SJSA1 (cell line): Measurements from ENCODE around the gene ZFP28. TPM values are rescaled to one million over a fixed set of nuclear protein-coding genes. Genes with fewer than 3 reads are reported as not detected.

Experiments used
- DNase-seq, 2 experiments: peaks; one replicate each; pipeline ENCODE4 v3.0.0-alpha.2; 2015 to 2020; ENCODE audit warnings: low spot score in 2 of 2, low read depth in 1 of 2
- H3K27ac ChIP-seq: fragments of 250-450 bp; sonication (Bioruptor Pico); 2 replicates; pipeline ENCODE4 v1.5.1; 2020; ENCODE audit warnings: mild to moderate bottlenecking, moderate library complexity
- H3K27me3 ChIP-seq: fragments of 250-450 bp; sonication (Bioruptor Pico); replicated peaks from 2 replicates; pipeline ENCODE4 v1.5.1; 2020; ENCODE audit warnings: mild to moderate bottlenecking, moderate library complexity
- H3K36me3 ChIP-seq: fragments of 250-450 bp; sonication (Bioruptor Pico); 2 replicates; pipeline ENCODE4 v1.5.1; 2020; ENCODE audit warnings: mild to moderate bottlenecking
- H3K4me1 ChIP-seq: fragments of 250-450 bp; sonication (Bioruptor Pico); replicated peaks from 2 replicates; pipeline ENCODE4 v1.6.1; 2021; ENCODE audit warnings: mild to moderate bottlenecking
- H3K4me3 ChIP-seq: fragments of 250-450 bp; sonication (Bioruptor Pico); 2 replicates; pipeline ENCODE4 v1.5.1; 2020; ENCODE audit warnings: mild to moderate bottlenecking
- H3K9me3 ChIP-seq: fragments of 250-450 bp; sonication (Bioruptor Pico); replicated peaks from 2 replicates; pipeline ENCODE4 v1.5.1; 2020; ENCODE audit warnings: mild to moderate bottlenecking
- total RNA-seq: library from RNA; depleted of rRNA; stranded (reverse); fragments of >200 nt; shearing (Covaris generic); gene quantifications from 2 replicates; pipeline ENCODE4 v1.2.3, GENCODE V29; 2014

Gene ZFP28
- total RNA-seq, 1 experiment from 2014 or later, result 1.4 TPM

DNA sequence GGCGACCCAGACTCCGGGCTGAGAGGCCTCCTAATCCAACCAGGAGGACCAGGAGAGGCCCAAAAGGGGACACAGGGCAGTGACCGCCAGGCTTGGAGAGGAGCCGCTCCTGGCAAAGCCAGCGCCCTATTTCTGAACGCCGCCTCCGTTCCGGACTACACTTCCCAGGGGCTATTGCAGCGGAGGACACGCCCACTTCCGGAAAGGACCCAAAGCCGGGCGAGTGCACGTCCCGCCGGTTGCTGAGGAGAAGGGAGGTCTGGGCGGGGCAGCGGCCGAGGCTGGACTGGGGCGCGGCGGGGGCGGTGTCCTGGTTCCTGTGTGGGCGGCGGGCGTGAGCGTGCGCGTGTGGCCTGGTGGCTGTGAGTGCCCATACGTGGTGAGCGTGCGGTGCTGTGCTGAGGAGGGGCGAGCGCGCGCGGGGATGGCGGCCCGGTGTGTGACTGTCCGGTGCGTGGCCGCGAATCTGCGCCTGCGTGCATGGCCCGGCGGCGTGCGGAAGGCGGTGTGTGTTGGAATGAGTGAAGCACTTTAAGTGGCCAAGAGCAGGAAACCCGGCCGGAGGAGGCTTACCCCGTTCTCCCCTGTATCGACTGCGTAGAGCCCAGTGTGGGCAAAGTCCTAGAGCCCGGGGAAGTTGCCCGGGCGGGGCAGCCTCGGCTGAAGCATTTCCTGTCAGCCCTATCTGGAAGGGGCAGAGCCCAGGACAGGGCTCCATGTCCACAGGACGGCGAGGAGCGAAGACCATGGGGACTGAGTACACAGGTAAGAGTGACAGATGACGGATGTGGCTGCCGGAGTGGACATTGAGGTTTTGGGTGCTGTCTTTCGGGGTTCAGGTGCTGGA lies 28.7 kb downstream of the ZFP28 start, which contains the start of gene ZNF470:
Gene ZNF470, plus strand, starts transcription at position 195 of the 847 bp plus-strand sequence. CDS start 2,844 bp downstream, outside the sequence.
- no peak within 1 kb of the TSS for H3K27ac ChIP-seq
- no peaks in the 10 kb centered on the region for H3K27me3 ChIP-seq
- H3K4me3 ChIP-seq, result peak within 1 kb of the TSS; percentile 58
- peak; percentile 80 to 91 for DNase-seq
- no peaks in the 10 kb centered on the region for H3K4me1 ChIP-seq
- peaks cover 19% of the 10 kb centered on the region for H3K36me3 ChIP-seq
- peaks cover 35% of the 10 kb centered on the region for H3K9me3 ChIP-seq

DNA sequence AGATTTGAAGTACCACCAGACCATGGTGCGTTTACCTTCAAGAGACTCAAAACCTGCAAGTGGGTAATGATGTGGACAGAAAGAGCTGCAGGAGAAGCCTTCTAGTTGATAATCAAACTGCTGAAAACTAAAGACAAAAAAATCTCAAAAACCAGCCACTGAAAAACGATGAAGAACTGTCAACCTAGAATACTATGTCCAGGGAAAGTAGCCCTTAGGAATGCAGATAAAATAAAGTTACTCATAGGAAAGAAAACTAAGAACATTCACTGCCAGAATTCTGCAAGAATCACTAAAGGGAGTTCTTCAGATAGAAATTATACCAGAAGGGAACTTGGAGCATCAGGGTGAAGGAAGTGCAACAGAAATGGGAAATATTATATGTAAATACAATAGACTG lies 33.8 kb downstream of the ZFP28 start:
- H3K27ac ChIP-seq, result no peak overlapping the region
- peaks cover 32% of the 10 kb centered on the region for H3K9me3 ChIP-seq
- no peaks in the 10 kb centered on the region for H3K4me1 ChIP-seq
- peaks cover 37% of the 10 kb centered on the region for H3K36me3 ChIP-seq
- DNase-seq, result no peak
- no peaks in the 10 kb centered on the region for H3K27me3 ChIP-seq
- H3K4me3 ChIP-seq, result no peak overlapping the region

DNA sequence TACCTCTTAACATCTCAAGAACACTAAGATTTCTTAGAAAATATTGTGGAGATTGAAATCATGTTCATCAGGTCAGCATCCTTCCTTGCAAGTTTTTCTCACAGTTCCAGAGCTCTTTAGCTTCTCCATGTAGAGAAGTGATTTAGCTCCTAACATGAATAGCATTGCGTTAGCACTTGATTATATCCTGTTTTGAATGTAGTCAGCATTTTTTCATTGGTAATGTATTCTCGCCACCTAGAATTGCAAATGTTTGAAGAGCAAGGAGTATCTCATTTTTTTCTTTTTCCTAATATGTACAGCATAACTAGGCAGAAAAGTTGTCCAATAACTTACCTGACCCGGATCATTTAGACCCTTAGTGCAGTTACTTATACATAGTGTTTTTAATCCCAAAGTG lies 35.2 kb downstream of the ZFP28 start:
- DNase-seq, result no peak
- Histone ChIP-seq H3K27ac (no peak overlapping the region), H3K36me3 (peaks cover 35% of the 10 kb centered on the region), H3K27me3 (no peaks in the 10 kb centered on the region), H3K9me3 (peaks cover 34% of the 10 kb centered on the region), H3K4me1 (no peaks in the 10 kb centered on the region), H3K4me3 (no peak overlapping the region)

DNA sequence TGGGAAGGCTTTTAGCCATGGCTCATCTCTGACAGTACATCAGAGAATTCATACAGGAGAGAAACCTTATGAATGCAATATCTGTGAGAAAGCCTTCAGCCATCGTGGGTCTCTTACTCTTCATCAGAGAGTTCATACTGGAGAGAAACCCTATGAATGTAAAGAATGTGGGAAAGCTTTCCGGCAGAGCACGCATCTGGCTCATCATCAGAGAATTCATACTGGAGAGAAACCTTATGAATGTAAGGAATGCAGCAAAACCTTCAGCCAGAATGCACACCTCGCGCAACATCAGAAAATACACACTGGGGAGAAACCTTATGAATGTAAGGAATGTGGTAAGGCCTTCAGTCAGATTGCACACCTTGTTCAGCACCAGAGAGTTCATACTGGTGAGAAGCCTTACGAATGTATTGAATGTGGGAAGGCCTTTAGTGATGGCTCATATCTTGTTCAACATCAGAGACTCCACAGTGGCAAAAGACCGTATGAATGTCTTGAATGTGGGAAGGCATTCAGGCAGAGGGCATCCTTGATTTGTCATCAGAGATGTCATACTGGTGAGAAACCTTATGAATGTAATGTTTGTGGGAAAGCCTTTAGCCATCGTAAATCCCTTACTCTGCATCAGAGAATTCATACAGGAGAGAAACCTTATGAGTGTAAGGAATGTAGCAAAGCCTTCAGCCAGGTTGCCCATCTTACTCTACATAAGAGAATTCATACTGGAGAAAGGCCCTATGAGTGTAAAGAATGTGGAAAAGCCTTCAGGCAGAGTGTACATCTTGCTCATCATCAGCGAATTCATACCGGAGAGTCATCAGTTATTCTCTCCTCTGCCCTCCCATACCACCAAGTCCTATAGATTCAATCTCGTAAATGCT lies 39.2 kb downstream of the ZFP28 start:
- H3K27ac ChIP-seq, result no peak overlapping the region
- H3K4me3 ChIP-seq, result no peak overlapping the region
- peaks cover 35% of the 10 kb centered on the region for H3K9me3 ChIP-seq
- H3K27me3 ChIP-seq, result no peaks in the 10 kb centered on the region
- no peaks in the 10 kb centered on the region for H3K4me1 ChIP-seq
- DNase-seq, result no peak
- H3K36me3 ChIP-seq, result peaks cover 15% of the 10 kb centered on the region

DNA sequence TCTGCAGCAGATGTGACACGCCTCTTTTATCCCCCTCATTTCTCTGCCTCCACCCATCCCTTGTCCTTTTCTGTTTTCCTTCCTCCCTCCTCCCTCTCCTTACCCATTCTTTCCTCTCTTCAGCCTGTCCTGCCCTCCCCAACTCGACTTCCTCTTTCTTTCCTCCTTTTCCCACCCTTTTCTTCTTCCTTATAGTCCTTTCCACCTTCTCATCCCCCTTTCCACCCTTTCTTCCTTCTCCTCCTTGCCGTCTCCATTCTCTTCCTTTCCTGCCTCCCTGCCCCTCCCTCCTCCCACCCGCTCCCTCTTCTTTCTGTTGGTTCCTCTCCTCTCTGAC lies 55.7 kb downstream of the ZFP28 start:
- Histone ChIP-seq H3K4me3 (no peak overlapping the region), H3K9me3 (peaks cover 6% of the 10 kb centered on the region; the same call in 1 of the 2 replicates), H3K4me1 (peaks cover 8% of the 10 kb centered on the region), H3K27me3 (no peaks in the 10 kb centered on the region), H3K27ac (no peak overlapping the region), H3K36me3 (peaks cover 18% of the 10 kb centered on the region)
- no peak for DNase-seq

DNA sequence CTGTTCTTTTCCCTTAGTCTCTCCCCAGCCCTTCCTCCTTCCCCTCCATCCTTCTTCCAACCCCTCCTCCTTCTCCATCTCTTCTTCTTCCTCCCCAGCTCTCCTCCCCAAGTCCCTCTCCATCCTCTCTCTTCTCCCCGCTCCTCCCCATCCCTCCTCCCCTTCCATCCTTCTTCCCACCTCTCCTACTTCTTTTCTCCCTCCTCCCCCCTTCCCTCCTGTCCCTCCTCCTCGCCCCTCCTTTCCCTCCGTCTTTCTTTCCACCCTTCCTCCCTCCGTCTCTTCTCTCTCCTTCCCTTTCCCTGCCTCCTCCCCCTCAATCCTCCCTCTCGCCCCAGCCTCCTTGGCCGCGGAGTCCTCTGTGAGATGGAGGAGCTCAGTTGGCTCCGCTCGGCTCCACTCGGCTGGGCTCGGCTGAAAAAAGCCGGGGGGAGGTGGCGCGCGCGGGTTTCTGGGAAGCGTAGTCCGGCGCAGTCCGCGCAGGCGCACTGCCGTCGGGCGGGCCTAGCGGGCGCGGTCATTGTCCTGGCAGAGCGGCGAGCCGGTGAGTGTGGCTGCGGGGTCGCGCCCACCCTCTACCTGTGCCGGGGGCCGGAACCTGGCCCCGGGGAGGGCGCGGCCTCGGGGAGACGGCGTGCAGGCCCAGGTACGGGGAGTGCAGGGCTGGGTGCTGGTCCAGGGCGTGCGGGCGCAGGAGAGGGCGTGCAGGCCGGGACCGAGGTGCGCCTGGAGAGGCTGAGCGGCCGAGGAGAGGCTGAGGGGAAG lies 56.2 kb downstream of the ZFP28 start, which contains the start of gene ZNF71:
Gene ZNF71, plus strand, starts transcription at position 520 of the 765 bp plus-strand sequence. CDS start 6,257 bp downstream, outside the sequence.
- Histone ChIP-seq H3K4me1 (peaks cover 8% of the 10 kb centered on the region), H3K27ac (no peak within 1 kb of the TSS), H3K4me3 (peak within 1 kb of the TSS; percentile 72), H3K36me3 (peaks cover 18% of the 10 kb centered on the region), H3K9me3 (peaks cover 6% of the 10 kb centered on the region; the same call in 1 of the 2 replicates), H3K27me3 (no peaks in the 10 kb centered on the region)
- DNase-seq, result peak; percentile 82 to 89

DNA sequence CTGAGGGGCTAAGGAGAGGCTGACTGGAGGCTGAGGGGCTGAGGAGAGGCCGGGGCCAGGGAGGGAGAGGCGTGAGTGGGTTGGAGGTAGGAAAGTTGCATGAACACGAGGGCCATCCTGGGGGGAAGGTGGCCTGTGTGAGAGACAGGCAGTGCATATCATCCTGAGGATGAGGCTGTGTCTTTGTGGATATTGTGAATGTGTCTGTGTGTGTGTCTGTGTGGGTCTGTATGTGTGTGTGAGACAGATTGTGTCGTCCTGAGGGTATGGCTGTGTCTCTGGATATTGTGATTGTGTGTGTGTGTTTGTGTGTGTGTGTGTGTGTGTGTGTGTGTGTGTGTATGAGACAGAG lies 56.8 kb downstream of the ZFP28 start:
- peaks cover 19% of the 10 kb centered on the region for H3K36me3 ChIP-seq
- peak overlapping the region; percentile 72 for H3K4me3 ChIP-seq
- DNase-seq, result no peak
- peaks cover 6% of the 10 kb centered on the region; the same call in 1 of the 2 replicates for H3K9me3 ChIP-seq
- peaks cover 8% of the 10 kb centered on the region for H3K4me1 ChIP-seq
- no peaks in the 10 kb centered on the region for H3K27me3 ChIP-seq
- no peak overlapping the region for H3K27ac ChIP-seq

DNA sequence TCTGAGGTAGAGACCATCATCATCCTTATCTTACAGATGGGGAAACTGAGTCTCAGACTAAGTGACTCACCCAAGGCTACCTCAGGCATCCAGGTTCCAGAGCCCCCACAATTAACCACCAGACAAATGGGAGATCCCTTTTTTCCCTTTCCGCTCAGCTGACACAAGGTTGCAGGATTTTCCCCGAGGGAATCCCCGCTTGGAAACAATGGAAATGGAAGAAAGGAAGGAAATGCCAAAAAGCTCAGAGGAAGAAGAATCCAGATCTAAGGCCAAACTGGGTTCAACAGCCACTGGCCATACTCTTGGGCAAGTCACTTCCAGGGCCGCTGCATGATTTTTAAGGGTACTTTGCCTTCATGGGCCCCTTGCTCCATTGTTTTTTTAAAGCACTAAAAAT lies 57.9 kb downstream of the ZFP28 start:
- Histone ChIP-seq H3K4me1 (peaks cover 8% of the 10 kb centered on the region), H3K27me3 (no peaks in the 10 kb centered on the region), H3K4me3 (no peak overlapping the region), H3K9me3 (peaks cover 9% of the 10 kb centered on the region), H3K27ac (no peak overlapping the region), H3K36me3 (peaks cover 31% of the 10 kb centered on the region)
- no peak for DNase-seq

DNA sequence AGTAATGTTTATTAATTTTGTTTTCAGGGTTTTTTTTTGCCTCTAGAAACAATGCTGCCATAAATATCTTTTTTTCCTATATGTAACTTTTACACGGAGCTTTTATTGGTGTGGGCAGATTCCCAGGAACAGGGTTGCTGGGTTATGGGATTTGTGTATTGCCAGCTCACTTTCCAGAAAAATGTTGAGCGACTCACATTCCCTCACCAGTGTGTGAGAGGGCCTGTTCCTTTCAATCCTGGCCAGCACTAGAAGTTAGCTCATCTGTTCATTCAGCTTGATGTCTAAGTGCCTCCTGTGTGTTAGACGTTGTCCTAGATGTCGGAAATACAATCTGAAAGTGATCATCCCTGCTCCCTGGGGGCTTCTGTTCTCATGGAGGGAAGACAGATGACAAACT lies 58.9 kb downstream of the ZFP28 start:
- Histone ChIP-seq H3K4me3 (no peak overlapping the region), H3K4me1 (peaks cover 8% of the 10 kb centered on the region), H3K27me3 (no peaks in the 10 kb centered on the region), H3K36me3 (peaks cover 39% of the 10 kb centered on the region), H3K27ac (no peak overlapping the region), H3K9me3 (peaks cover 11% of the 10 kb centered on the region)
- DNase-seq, result no peak

DNA sequence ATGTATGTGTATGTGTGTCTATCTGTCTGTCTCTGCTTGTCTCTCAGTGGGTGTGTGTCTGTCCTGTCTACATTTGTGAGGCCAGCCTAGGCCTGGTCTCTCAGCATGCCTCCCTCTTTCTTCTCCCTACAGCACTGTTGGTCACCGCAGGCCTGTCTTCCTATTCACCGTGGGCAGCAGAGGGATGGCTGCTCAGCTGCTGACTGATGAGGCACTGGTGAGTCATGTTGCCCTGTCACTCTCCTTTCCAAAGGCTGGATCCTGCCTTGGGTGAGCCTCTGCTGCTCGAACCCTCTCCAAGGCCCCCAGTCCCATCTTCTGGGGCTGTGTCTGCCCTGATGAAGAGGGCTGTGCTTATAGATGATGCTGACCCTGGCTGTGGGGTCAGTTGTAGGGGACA lies 62.6 kb downstream of the ZFP28 start:
- no peak overlapping the region for H3K4me3 ChIP-seq
- H3K9me3 ChIP-seq, result peaks cover 23% of the 10 kb centered on the region
- no peaks in the 10 kb centered on the region for H3K27me3 ChIP-seq
- H3K36me3 ChIP-seq, result peaks cover 47% of the 10 kb centered on the region
- DNase-seq, result no peak
- no peaks in the 10 kb centered on the region for H3K4me1 ChIP-seq
- no peak overlapping the region for H3K27ac ChIP-seq

DNA sequence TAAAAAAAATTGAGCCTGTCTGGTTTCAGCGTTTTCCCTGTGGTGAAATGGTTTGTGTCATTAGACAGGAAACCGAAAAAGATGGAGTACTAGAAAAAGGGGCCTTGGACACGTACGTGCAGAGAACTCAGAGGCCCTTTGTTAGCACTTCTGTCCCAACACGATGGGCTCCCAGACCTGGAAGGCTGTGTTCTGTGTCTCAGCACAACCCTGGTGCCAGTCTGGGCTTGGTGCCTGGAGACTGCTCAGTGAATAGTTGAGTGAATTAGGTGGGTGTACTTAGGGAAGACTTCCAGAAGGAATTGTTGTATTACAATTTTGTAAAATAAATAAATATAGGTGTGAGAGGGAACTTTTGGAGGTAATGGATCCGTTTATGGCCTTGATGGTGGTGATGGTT lies 65.1 kb downstream of the ZFP28 start:
- H3K9me3 ChIP-seq, result peaks cover 28% of the 10 kb centered on the region
- no peak for DNase-seq
- H3K4me1 ChIP-seq, result no peaks in the 10 kb centered on the region
- H3K27me3 ChIP-seq, result no peaks in the 10 kb centered on the region
- H3K4me3 ChIP-seq, result no peak overlapping the region
- peaks cover 31% of the 10 kb centered on the region for H3K36me3 ChIP-seq
- H3K27ac ChIP-seq, result no peak overlapping the region
